Endothelial cell of umbilical vein (primary cell): ENCODE results near the gene YEATS4. TPM values are rescaled to one million over a fixed set of nuclear protein-coding genes. Genes with fewer than 3 reads are reported as not detected.

Experiments used
- BruUV-seq: library from RNA; stranded (reverse); fragments of 400-500 nt; replicated peaks from 2 replicates; lab custom pipeline; 2021; lab: Mats Ljungman, UMichigan
- CTCF ChIA-PET: fragments of 300-600, 350-600 bp; sonication (Branson Sonifier 250); formaldehyde crosslinking; loops from one replicate; lab custom pipeline; 2021; ENCODE audit warnings: antibody characterized with exemption, inconsistent platforms; lab: Charles Lee
- POLR2A ChIA-PET: fragments of 300-600, 350-600 bp; sonication (Branson Sonifier 250); formaldehyde crosslinking; loops from one replicate; lab custom pipeline; 2021; ENCODE audit warnings: antibody characterized with exemption, inconsistent platforms; lab: Charles Lee
- DNase-seq: peaks from one replicate; pipeline ENCODE4 v3.0.0-alpha.2; 2011; ENCODE audit warnings: low read depth, low spot score
- FAIRE-seq: peaks from 2 replicates; lab custom pipeline; 2011; peaks lifted over from hg19 to GRCh38; lab: Jason Lieb, UNC
- H2AFZ ChIP-seq: 2 replicates; pipeline ENCODE4 v1.6.0; 2012; ENCODE audit warnings: low read depth, low read length, control low read depth, inconsistent platforms
- H3K27ac ChIP-seq: 2 replicates; pipeline ENCODE4 v1.5.1; 2011; ENCODE audit warnings: low read depth, mild to moderate bottlenecking, control low read depth, low read length, moderate library complexity; ENCODE audit not compliant: insufficient read depth
- H3K27me3 ChIP-seq, 2 experiments: 2 replicates each; pipeline versions ENCODE4 v1.6.0 to v1.6.1; 2011; ENCODE audit warnings: low read length in 2 of 2, mixed read lengths in 1 of 2; ENCODE audit not compliant: control insufficient read depth in 2 of 2, insufficient read depth in 2 of 2
- H3K36me3 ChIP-seq, 2 experiments: 2 replicates in 1 of 2; 3 replicates in 1 of 2; pipeline ENCODE4 v1.5.1; 2011; ENCODE audit warnings: low read length in 2 of 2, mild to moderate bottlenecking in 1 of 2, moderate library complexity in 1 of 2; ENCODE audit not compliant: control insufficient read depth in 2 of 2, insufficient read depth in 2 of 2; ENCODE audit errors: extremely low read depth in 1 of 2
- H3K4me1 ChIP-seq: 3 replicates; pipeline ENCODE4 v1.5.1; 2011; ENCODE audit warnings: mild to moderate bottlenecking, low read length; ENCODE audit not compliant: control insufficient read depth, insufficient read depth; ENCODE audit errors: extremely low read depth
- H3K4me2 ChIP-seq: 2 replicates; pipeline ENCODE4 v1.6.1; 2011; ENCODE audit warnings: low read length, control low read depth, mixed read lengths; ENCODE audit not compliant: insufficient read depth
- H3K4me3 ChIP-seq, 3 experiments: fragments of 200-600 bp in 1 of 3; sonication (generic), shearing (Covaris generic) in 1 of 3; replicated peaks in 1 of 3; 2 replicates each; pipeline ENCODE4 v1.5.1; 2011 to 2016; ENCODE audit warnings: control low read depth in 3 of 3, low read length in 3 of 3, mild to moderate bottlenecking in 2 of 3, inconsistent platforms in 1 of 3, low read depth in 1 of 3, moderate library complexity in 1 of 3; ENCODE audit not compliant: insufficient read depth in 1 of 3
- H3K79me2 ChIP-seq: 2 replicates; pipeline ENCODE4 v1.6.0; 2012; ENCODE audit warnings: low read length, inconsistent platforms; ENCODE audit not compliant: control insufficient read depth, insufficient read depth
- H3K9ac ChIP-seq: replicated peaks from 2 replicates; pipeline ENCODE3; 2011; ENCODE audit warnings: low read length, control low read depth; ENCODE audit not compliant: insufficient read depth; ENCODE audit errors: extremely low read depth
- H3K9me1 ChIP-seq: replicated peaks from 3 replicates; pipeline ENCODE4 v1.6.0; 2011; ENCODE audit warnings: mild to moderate bottlenecking, low read length; ENCODE audit not compliant: control insufficient read depth, insufficient read depth; ENCODE audit errors: extremely low read depth
- H3K9me3 ChIP-seq: replicated peaks from 2 replicates; pipeline ENCODE4 v1.5.1; 2012; ENCODE audit warnings: low read length, inconsistent platforms; ENCODE audit not compliant: control insufficient read depth, insufficient read depth
- H4K20me1 ChIP-seq: replicated peaks from 2 replicates; pipeline ENCODE3; 2011; ENCODE audit warnings: mild to moderate bottlenecking, low read length; ENCODE audit not compliant: control insufficient read depth, insufficient read depth; ENCODE audit errors: extremely low read depth
- CTCF ChIP-seq, 2 donors: IDR thresholded peaks; 1 replicate in 1 of 2; 2 replicates in 1 of 2; pipeline ENCODE4 v1.5.1; 2011; ENCODE audit warnings: low read length in 2 of 2, mild to moderate bottlenecking in 2 of 2, moderate library complexity in 2 of 2, control low read depth in 1 of 2, inconsistent platforms in 1 of 2, low read depth in 1 of 2; ENCODE audit not compliant: insufficient read depth in 1 of 2; ENCODE audit errors: extremely low read depth in 1 of 2
- EZH2 ChIP-seq: IDR thresholded peaks from 2 replicates; pipeline ENCODE4 v1.6.1; 2012; ENCODE audit warnings: borderline replicate concordance, low read depth, mild to moderate bottlenecking, moderate library complexity, low read length, inconsistent platforms; ENCODE audit not compliant: severe bottlenecking
- FOS ChIP-seq: IDR thresholded peaks from 2 replicates; pipeline ENCODE4 v1.6.1; 2011; ENCODE audit warnings: mild to moderate bottlenecking, low read length, moderate library complexity, borderline replicate concordance; ENCODE audit not compliant: insufficient read depth
- GATA2 ChIP-seq: IDR thresholded peaks from 2 replicates; pipeline ENCODE4 v1.7.0; 2011; ENCODE audit warnings: low read depth, mild to moderate bottlenecking, moderate library complexity, mixed read lengths, low read length; ENCODE audit not compliant: insufficient read length, insufficient read depth
- JUN ChIP-seq: IDR thresholded peaks from 2 replicates; pipeline ENCODE4 v1.6.1; 2011; ENCODE audit warnings: borderline replicate concordance, low read depth; ENCODE audit not compliant: insufficient read length, insufficient read depth
- MYC ChIP-seq: IDR thresholded peaks from one replicate; pipeline ENCODE4 v1.6.1; 2011; ENCODE audit warnings: mild to moderate bottlenecking, low read depth, low read length
- POLR2A ChIP-seq: IDR thresholded peaks from 2 replicates; pipeline ENCODE4 v1.6.1; 2012; ENCODE audit warnings: low read depth, mild to moderate bottlenecking, control low read depth, low read length
- POLR2AphosphoS5 ChIP-seq: IDR thresholded peaks from 2 replicates; pipeline ENCODE4 v1.6.1; 2012; ENCODE audit warnings: low read depth, mild to moderate bottlenecking, control low read depth, low read length, moderate library complexity; ENCODE audit not compliant: insufficient read depth
- dilution Hi-C: fragments of 300-500 bp; cut with MboI; formaldehyde crosslinking; loops from one replicate; pipeline ENCODE4 v1.15.0; 2019; ENCODE audit warnings: low sequenced_read_pairs; ENCODE audit not compliant: extremely low pct_ligation_motif_present
- intact Hi-C: fragments of 100-400 bp; cut with micrococcal nuclease; formaldehyde crosslinking; loops from one replicate; pipeline ENCODE4 v1.10.0; 2022
- polyA plus RNA-seq, 4 experiments: library from polyadenylated mRNA; depleted of rRNA in 3 of 4; stranded (reverse) in 3 of 4; unstranded in 1 of 4; fragments of >200 nt; gene quantifications; 2 replicates each; pipeline versions ENCODE4 v1.2.1 to v1.2.3, GENCODE V29; 2011 to 2012; ENCODE audit warnings: missing spikeins in 1 of 4
- total RNA-seq: library from RNA; stranded (reverse); gene quantifications from 2 replicates; pipeline ENCODE4 v1.2.3, GENCODE V29; 2021
- TF ChIP-seq, protein P1 (sequence below): IDR thresholded peaks from 2 replicates; pipeline ENCODE4 v1.6.1; 2011; ENCODE audit not compliant: insufficient read depth, insufficient read length

Gene YEATS4
- total and polyA plus RNA-seq, 2 donors (not counting 3 experiments of a cell fraction or from before 2014, with no cell fraction given): 13.6 to 16.7 TPM

GRCh38 chr12:69392179-69392928 is 32.8 kb downstream of the YEATS4 start:
- Histone ChIP-seq H3K79me2 (no peaks in the 10 kb centered on the region), H3K9me1 (no peaks in the 10 kb centered on the region), H3K9me3 (peaks cover 2% of the 10 kb centered on the region), H3K9ac (no peak overlapping the region), H3K27ac (no peak overlapping the region), H3K36me3 (peaks cover 0 to 2% of the 10 kb centered on the region in 2 experiments), H2AFZ (no peak overlapping the region), H3K4me2 (no peak overlapping the region), H4K20me1 (no peaks in the 10 kb centered on the region), H3K4me3 (no peak overlapping the region), H3K27me3 (no peaks in the 10 kb centered on the region), H3K4me1 (peaks cover 6% of the 10 kb centered on the region)
- dilution Hi-C loops: loop anchor here (25.0 kb wide), 1 partner anchor 195 kb away; the partner anchor contains the start of gene CCT2
- BruUV-seq: no TSS peak
- FAIRE-seq: no peak
- POLR2A ChIA-PET: no interaction called here
- CTCF ChIA-PET: interaction anchor here (0.6 to 2.6 kb wide), 2 partner anchors 178 to 247 kb away, joined by 3 to 22 read pairs; no protein-coding TSS in a partner anchor
- peak; percentile 12 for DNase-seq
- intact Hi-C loops: no loop called here
- TF ChIP-seq FOS: peak; percentile 74
- TF ChIP-seq, protein P1, sequence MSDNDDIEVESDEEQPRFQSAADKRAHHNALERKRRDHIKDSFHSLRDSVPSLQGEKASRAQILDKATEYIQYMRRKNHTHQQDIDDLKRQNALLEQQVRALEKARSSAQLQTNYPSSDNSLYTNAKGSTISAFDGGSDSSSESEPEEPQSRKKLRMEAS: no peak

DNA sequence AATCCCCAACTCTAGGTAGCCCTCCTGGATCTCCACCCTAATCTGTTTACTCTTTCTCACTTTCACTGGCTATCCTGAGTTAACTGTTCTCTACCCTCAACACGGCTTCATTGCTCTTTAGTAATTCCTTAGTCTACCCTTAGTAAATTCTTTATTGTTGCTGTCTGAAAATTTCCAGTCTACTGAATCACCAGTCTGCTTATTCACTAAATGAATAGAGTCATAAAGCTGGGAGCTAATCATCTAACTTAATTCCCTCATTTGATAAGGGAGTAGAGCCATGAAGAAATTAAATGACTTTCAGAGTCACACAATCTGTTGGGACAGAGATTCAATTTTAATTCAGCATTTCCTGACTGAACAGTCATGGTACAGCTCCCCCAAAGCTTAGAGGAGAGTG is 36.5 kb downstream of the YEATS4 start:
- H3K79me2 ChIP-seq: no peaks in the 10 kb centered on the region
- ChIA-PET CTCF (interaction anchor here (1.1 kb wide), 1 partner anchor 175 kb away, joined by 4 read pairs; no protein-coding TSS in a partner anchor), POLR2A (no interaction called here)
- no peak for TF ChIP-seq FOS
- no peak for TF ChIP-seq JUN
- TF ChIP-seq, protein P1: no peak
- no peak for TF ChIP-seq EZH2
- TF ChIP-seq GATA2: no peak
- TF ChIP-seq MYC: no peak
- TF ChIP-seq POLR2AphosphoS5: no peak
- no peak for TF ChIP-seq CTCF (IDR thresholded peaks at IDR 0.05; ENCODE audit: extremely low read depth in 1 of 2, insufficient read depth in 1 of 2, low read depth in 1 of 2, low read length in 2 of 2)
- TF ChIP-seq POLR2A: no peak
- FAIRE-seq: no peak
- BruUV-seq: no TSS peak
- no peak overlapping the region for H3K4me2 ChIP-seq
- no peak for DNase-seq
- dilution Hi-C loops (loop anchor here (25.0 kb wide), 1 partner anchor 191 kb away; the partner anchor contains the start of gene CCT2), intact Hi-C loops (no loop called here)
- no peaks in the 10 kb centered on the region for H4K20me1 ChIP-seq
- peaks cover 0 to 2% of the 10 kb centered on the region in 2 experiments for H3K36me3 ChIP-seq
- no peaks in the 10 kb centered on the region for H3K27me3 ChIP-seq
- H3K9ac ChIP-seq: no peak overlapping the region
- no peak overlapping the region for H2AFZ ChIP-seq
- no peak overlapping the region for H3K27ac ChIP-seq
- H3K4me3 ChIP-seq: no peak overlapping the region
- no peaks in the 10 kb centered on the region for H3K4me1 ChIP-seq
- H3K9me3 ChIP-seq: peaks cover 2% of the 10 kb centered on the region
- H3K9me1 ChIP-seq: no peaks in the 10 kb centered on the region
